HepG2 (cell line): ENCODE results near the gene TMEM185B. TPM values are rescaled to one million over a fixed set of nuclear protein-coding genes. Genes with fewer than 3 reads are reported as not detected.

Experiments
- CENPBD1 ChIP-seq: sonication (generic); formaldehyde crosslinking; IDR thresholded peaks from 2 replicates; pipeline ENCODE4 v1.8.0; 2022; ENCODE audit warnings: missing genetic modification reagents, low read depth, mild to moderate bottlenecking, borderline replicate concordance
- ETS1 ChIP-seq: sonication (generic); formaldehyde crosslinking; IDR thresholded peaks from 2 replicates; pipeline ENCODE4 v1.4.0; 2020; ENCODE audit warnings: missing genetic modification reagents
- GABPB1 ChIP-seq: IDR thresholded peaks from 2 replicates; pipeline ENCODE4 v1.6.1; 2016; ENCODE audit warnings: mild to moderate bottlenecking, missing genetic modification reagents, moderate library complexity, missing compliant biosample characterization
- HIC2 ChIP-seq: sonication (generic); formaldehyde crosslinking; IDR thresholded peaks from 2 replicates; pipeline ENCODE4 v1.9.0; 2022; ENCODE audit warnings: low read depth, missing genetic modification reagents
- HOMEZ ChIP-seq: IDR thresholded peaks from 2 replicates; pipeline ENCODE4 v1.6.1; 2016; ENCODE audit warnings: low read depth
- THAP9 ChIP-seq: sonication (generic); formaldehyde crosslinking; IDR thresholded peaks from 2 replicates; pipeline ENCODE4; 2020; ENCODE audit warnings: missing genetic modification reagents, mild to moderate bottlenecking, borderline replicate concordance
- ZNF121 ChIP-seq: sonication (generic); formaldehyde crosslinking; IDR thresholded peaks from 2 replicates; pipeline ENCODE4 v1.5.0; 2020; ENCODE audit warnings: mild to moderate bottlenecking, missing genetic modification reagents
- ZNF263 ChIP-seq: sonication (generic); formaldehyde crosslinking; IDR thresholded peaks from 2 replicates; pipeline ENCODE4 v1.4.0; 2020; ENCODE audit warnings: missing genetic modification reagents
- ZNF282 ChIP-seq: fragments of 450-650 bp; IDR thresholded peaks from 2 replicates; pipeline ENCODE4 v1.6.1; 2018; ENCODE audit not compliant: partially characterized antibody
- ZNF615 ChIP-seq: sonication (generic); formaldehyde crosslinking; IDR thresholded peaks from 2 replicates; pipeline ENCODE4 v1.5.0; 2020; ENCODE audit warnings: mild to moderate bottlenecking, missing genetic modification reagents, borderline replicate concordance
- ZNF772 ChIP-seq: sonication (generic); formaldehyde crosslinking; IDR thresholded peaks from 2 replicates; pipeline ENCODE4 v1.5.0; 2020; ENCODE audit warnings: mild to moderate bottlenecking, missing genetic modification reagents
- polyA plus RNA-seq, 8 experiments: library from polyadenylated mRNA; depleted of rRNA in 3 of 8; stranded (reverse) in 7 of 8; unstranded in 1 of 8; fragments of >200 nt; fragmentation: Illumina TruSeq in 4 of 8; extraction: Trizol in 4 of 8; gene quantifications; 2 replicates each; pipeline versions ENCODE4 v1.2.1 to v1.2.3, GENCODE V29; 2011 to 2016; ENCODE audit warnings: low read depth in 4 of 8, missing spikeins in 1 of 8, mixed read lengths in 1 of 8; ENCODE audit not compliant: insufficient read depth in 1 of 8
- total RNA-seq, 5 experiments: library from RNA; depleted of rRNA; stranded (reverse); fragments of >200 nt; fragmentation: Illumina TruSeq; extraction: Trizol; gene quantifications; 2 replicates each; pipeline ENCODE4 v1.2.3, GENCODE V29; 2016; ENCODE audit warnings: low read depth in 1 of 5
- TF ChIP-seq, protein P1 (sequence below): sonication (generic); formaldehyde crosslinking; IDR thresholded peaks from 2 replicates; pipeline ENCODE4 v1.4.0; 2020; ENCODE audit warnings: missing genetic modification reagents
- TF ChIP-seq, protein P2 (sequence below): IDR thresholded peaks from 2 replicates; pipeline ENCODE4 v1.6.1; 2016; ENCODE audit warnings: missing biosample characterization, missing genetic modification reagents, low read depth
- TF ChIP-seq, protein P3 (sequence below): IDR thresholded peaks from 2 replicates; pipeline ENCODE4 v1.6.1; 2016; ENCODE audit warnings: missing compliant biosample characterization, missing genetic modification reagents, borderline replicate concordance

Gene TMEM185B
- total and polyA plus RNA-seq, 2 of the 13 experiments (the other 11 are each of a cell fraction or from before 2014, with no cell fraction given), result 5.6 to 7.0 TPM

- TF ChIP-seq THAP9 (peak; percentile 64; the same call in 1 of the 2 replicates), ZNF772 (CRISPR knock-in tag) (peak; percentile 56; the same call in 1 of the 2 replicates), HIC2 (CRISPR knock-in tag) (peak; percentile 85), CENPBD1 (CRISPR knock-in tag) (no peak), ZNF615 (CRISPR knock-in tag) (no peak), ETS1 (CRISPR knock-in tag) (no peak), HOMEZ (CRISPR knock-in tag) (no peak), ZNF282 (no peak), GABPB1 (CRISPR knock-in tag) (peak; percentile 46; the same call in 1 of the 2 replicates), ZNF121 (CRISPR knock-in tag) (peak; percentile 54; the same call in 1 of the 2 replicates), ZNF263 (peak; percentile 96)
- TF ChIP-seq, protein P1, sequence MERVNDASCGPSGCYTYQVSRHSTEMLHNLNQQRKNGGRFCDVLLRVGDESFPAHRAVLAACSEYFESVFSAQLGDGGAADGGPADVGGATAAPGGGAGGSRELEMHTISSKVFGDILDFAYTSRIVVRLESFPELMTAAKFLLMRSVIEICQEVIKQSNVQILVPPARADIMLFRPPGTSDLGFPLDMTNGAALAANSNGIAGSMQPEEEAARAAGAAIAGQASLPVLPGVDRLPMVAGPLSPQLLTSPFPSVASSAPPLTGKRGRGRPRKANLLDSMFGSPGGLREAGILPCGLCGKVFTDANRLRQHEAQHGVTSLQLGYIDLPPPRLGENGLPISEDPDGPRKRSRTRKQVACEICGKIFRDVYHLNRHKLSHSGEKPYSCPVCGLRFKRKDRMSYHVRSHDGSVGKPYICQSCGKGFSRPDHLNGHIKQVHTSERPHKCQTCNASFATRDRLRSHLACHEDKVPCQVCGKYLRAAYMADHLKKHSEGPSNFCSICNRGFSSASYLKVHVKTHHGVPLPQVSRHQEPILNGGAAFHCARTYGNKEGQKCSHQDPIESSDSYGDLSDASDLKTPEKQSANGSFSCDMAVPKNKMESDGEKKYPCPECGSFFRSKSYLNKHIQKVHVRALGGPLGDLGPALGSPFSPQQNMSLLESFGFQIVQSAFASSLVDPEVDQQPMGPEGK (CRISPR knock-in tag), result peak; percentile 82
- TF ChIP-seq, protein P2, sequence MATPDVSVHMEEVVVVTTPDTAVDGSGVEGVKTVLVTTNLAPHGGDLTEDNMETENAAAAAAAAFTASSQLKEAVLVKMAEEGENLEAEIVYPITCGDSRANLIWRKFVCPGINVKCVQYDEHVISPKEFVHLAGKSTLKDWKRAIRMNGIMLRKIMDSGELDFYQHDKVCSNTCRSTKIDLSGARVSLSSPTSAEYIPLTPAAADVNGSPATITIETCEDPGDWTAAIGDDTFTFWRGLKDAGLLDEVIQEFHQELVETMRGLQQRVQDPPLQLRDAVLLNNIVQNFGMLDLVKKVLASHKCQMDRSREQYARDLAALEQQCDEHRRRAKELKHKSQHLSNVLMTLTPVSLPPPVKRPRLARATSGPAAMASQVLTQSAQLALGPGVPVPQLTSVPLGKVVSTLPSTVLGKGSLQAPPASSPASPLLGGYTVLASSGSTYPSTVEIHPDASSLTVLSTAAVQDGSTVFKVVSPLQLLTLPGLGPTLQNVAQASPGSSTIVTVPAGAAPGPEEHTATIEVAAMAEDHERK, result no peak
- TF ChIP-seq, protein P3, sequence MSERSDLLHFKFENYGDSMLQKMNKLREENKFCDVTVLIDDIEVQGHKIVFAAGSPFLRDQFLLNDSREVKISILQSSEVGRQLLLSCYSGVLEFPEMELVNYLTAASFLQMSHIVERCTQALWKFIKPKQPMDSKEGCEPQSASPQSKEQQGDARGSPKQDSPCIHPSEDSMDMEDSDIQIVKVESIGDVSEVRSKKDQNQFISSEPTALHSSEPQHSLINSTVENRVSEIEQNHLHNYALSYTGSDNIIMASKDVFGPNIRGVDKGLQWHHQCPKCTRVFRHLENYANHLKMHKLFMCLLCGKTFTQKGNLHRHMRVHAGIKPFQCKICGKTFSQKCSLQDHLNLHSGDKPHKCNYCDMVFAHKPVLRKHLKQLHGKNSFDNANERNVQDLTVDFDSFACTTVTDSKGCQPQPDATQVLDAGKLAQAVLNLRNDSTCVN (CRISPR knock-in tag), result peak; percentile 18; the same call in 1 of the 2 replicates
Measured at GRCh38 chr2:120238728-120239487, 15.7 kb upstream of the TMEM185B start (continued).
